ENCODE measurements around the gene METAP2. TPM values are rescaled to one million over a fixed set of nuclear protein-coding genes. Genes with fewer than 3 reads are reported as not detected.

The METAP2 gene
- total RNA-seq, 4 donors from 2014 or later, result 25.1 to 106 (median 30.0) TPM

GRCh38 chr12:95506707-95507523, 33.0 kb downstream of the METAP2 start:
- no peak for DNase-seq
- TF ChIP-seq CTCF (IDR thresholded peaks at IDR 0.05) (no peak), POLR2A (IDR thresholded peaks at IDR 0.05) (no peak)
- Histone ChIP-seq H3K4me1 (no peaks in the 10 kb centered on the region), H3K36me3 (peaks cover 0 to 89% (median 0%) of the 10 kb centered on the region in 3 donors), H3K27ac (no peak overlapping the region), H3K4me3 (no peak overlapping the region), H3K9me3 (no peaks in the 10 kb centered on the region), H3K27me3 (no peaks in the 10 kb centered on the region)

- Histone ChIP-seq H3K27me3 (no peaks in the 10 kb centered on the region), H3K27ac (no peak overlapping the region), H3K9me3 (no peaks in the 10 kb centered on the region), H3K36me3 (peaks cover 0 to 95% (median 0%) of the 10 kb centered on the region in 3 donors), H3K4me1 (no peaks in the 10 kb centered on the region), H3K4me3 (no peak overlapping the region)
- no peak for TF ChIP-seq POLR2A (IDR thresholded peaks at IDR 0.05)
- no peak for TF ChIP-seq CTCF (IDR thresholded peaks at IDR 0.05)
- no peak for DNase-seq
These were observed 35.3 kb downstream of the METAP2 start for GRCh38 chr12:95509300-95509699.

DNA sequence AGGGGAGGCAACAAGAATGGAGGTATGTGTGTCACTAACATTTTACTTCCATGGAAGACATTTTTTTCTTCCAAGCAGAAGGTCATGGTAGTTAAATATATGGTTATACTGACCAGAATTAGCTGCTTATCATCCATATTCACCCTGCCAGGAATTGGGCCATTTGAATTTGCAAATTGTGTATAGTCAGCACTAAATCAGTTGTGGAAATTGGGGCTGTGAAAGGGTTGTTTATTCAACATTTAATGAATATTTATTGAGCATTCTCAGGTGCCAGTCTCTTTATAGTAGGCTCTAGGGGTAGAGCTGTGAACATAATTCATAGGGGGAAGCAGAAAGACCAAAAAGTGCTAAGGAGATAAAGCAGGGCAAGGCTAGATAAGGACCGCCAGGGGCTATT, 38.0 kb downstream of the METAP2 start:
- Histone ChIP-seq H3K4me1 (no peaks in the 10 kb centered on the region), H3K27ac (no peak overlapping the region), H3K4me3 (no peak overlapping the region), H3K36me3 (peaks cover 0 to 81% (median 0%) of the 10 kb centered on the region in 3 donors), H3K9me3 (no peaks in the 10 kb centered on the region), H3K27me3 (no peaks in the 10 kb centered on the region)
- no peak for TF ChIP-seq CTCF (IDR thresholded peaks at IDR 0.05)
- TF ChIP-seq POLR2A (IDR thresholded peaks at IDR 0.05), result no peak
- DNase-seq, result no peak

- H3K4me1 ChIP-seq, result no peaks in the 10 kb centered on the region
These were observed 39.6 kb downstream of the METAP2 start for GRCh38 chr12:95513599-95513998.

GRCh38 chr12:95515197-95515596, 41.2 kb downstream of the METAP2 start:
- Histone ChIP-seq H3K4me3 (no peak overlapping the region), H3K4me1 (no peaks in the 10 kb centered on the region), H3K27me3 (no peaks in the 10 kb centered on the region), H3K36me3 (peaks cover 0 to 53% (median 0%) of the 10 kb centered on the region in 3 donors), H3K27ac (no peak overlapping the region), H3K9me3 (no peaks in the 10 kb centered on the region)
- TF ChIP-seq POLR2A (IDR thresholded peaks at IDR 0.05), result no peak
- no peak for TF ChIP-seq CTCF (IDR thresholded peaks at IDR 0.05)
- DNase-seq, result no peak

More at GRCh38 chr12:95513599-95513998, 39.6 kb downstream of the METAP2 start:
- DNase-seq, result no peak
- no peak for TF ChIP-seq POLR2A (IDR thresholded peaks at IDR 0.05)
- TF ChIP-seq CTCF (IDR thresholded peaks at IDR 0.05), result no peak
- Histone ChIP-seq H3K27ac (no peak overlapping the region), H3K4me3 (no peak overlapping the region), H3K9me3 (no peaks in the 10 kb centered on the region), H3K27me3 (no peaks in the 10 kb centered on the region), H3K36me3 (peaks cover 0 to 66% (median 0%) of the 10 kb centered on the region in 3 donors)

Measured in Peyer's patch (tissue), 4 donors.